HG03558 (cell line): ENCODE data around the gene CFAP126.
"Not testable (repeated sequence)": the region's sequence is repeated elsewhere in the genome, so short reads cannot be mapped to it uniquely, and the experiment has no call there.

Experiments used
- ATAC-seq: cut with Tn5 transposase; IDR thresholded peaks from one replicate; pipeline ENCODE4 v1.9.1; 2021; ENCODE audit warnings: moderate number of reproducible peaks; ENCODE audit not compliant: unreplicated experiment; ENCODE audit errors: extremely low read depth

CFAP126 gene

DNA sequence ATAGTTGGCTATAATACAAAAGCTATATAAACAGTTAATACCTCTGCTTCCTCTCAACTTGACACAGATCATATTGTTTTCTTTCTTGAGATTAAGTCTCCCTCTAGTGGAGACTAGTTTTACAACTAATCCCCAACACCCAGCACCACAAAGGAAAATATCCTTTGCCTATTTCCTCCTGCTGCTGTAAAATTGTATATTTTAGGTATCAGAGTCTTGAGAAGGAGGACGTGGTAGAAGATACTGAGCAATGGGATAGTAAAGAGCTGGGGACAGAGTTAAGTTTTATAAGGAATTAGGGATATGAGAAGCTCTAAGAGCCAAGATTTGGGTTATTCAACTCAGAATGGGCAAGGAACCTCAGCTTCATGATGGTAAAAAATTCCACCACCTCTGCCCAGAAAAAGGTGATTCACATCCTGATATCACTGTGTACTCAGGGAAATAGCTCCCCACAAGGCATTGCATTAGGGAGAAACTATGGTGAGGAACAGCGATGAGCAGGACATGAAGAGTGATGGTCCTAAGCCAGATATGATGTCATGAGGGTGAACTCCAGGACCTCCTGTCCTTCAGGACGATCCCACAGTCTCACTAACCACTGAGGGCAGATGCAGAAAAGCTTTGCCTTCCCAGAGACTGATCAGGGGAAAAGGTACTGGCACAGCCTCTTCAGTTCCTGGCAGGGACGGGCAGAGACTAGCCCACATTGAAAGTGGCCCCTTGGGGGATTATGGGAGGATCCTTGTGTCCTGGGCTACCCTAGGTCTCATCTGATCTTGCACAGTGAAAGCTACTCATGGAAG is 14.7 kb upstream of the CFAP126 start:
- no peak for ATAC-seq

GRCh38 chr1:161381707-161382106 is 14.0 kb upstream of the CFAP126 start:
- ATAC-seq, result no peak

DNA sequence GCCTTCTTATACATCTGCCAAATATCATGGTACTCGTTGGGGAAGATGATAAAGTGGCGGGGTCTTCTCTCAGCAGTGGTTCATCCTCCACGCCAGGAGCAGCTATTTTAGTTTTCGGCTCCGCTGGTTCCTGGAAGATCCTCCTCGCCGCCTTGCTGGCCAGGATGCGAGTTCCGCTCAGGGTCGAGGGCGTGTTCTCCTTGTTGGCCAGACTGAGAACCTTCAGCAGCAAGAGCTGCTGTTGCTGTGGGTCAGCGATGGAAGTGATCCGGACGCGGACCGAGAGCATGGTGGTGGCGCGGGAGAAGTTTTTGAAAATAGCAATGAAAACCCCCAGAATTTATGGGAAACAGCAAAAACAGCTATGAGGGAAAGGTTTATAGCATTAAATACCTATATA is 11.4 kb upstream of the CFAP126 start:
- ATAC-seq, result no peak

GRCh38 chr1:161378014-161378413 is 10.3 kb upstream of the CFAP126 start:
- ATAC-seq, result no peak

DNA sequence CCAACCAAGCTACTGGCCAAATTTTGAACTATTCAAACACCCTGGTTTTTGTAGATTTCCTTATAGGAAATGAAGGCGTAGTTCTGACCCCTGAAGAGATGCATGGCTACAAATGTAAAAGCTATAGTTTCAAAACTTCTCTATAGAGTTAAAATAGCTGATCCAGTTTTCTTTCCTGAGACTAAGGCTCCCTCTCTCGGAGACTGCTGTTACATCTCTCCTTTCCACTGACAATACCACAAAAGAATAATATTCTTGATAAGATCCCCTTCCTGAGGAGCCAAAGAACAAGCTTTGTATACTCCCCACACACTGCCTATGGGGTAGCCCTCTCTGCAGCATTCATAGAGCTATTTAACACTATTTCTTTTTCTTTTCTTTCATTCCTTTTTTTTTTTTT is 6.7 kb upstream of the CFAP126 start:
- ATAC-seq, result no peak

- no peak for ATAC-seq
Measured at GRCh38 chr1:161373442-161373841, 5.8 kb upstream of the CFAP126 start.

DNA sequence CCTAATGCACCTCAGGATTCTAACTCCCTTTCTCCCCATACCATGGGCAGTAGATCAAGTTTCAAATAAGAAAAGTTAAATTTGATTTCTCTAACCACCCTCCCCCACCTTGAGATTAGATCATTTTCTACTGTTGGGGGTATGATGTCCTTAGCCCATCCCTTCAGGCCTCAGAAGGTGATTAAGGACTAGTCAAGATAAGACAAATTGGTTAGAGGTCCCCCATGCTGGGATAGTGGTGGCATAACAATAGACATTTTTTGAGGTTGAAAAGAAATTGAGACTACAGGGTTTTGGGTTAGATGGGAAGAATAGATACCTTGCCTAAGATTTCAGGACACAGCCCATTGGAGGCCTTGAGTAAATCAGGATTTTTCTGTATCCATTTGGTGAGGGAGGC is 2.5 kb downstream of the CFAP126 start:
- ATAC-seq, result no peak

DNA sequence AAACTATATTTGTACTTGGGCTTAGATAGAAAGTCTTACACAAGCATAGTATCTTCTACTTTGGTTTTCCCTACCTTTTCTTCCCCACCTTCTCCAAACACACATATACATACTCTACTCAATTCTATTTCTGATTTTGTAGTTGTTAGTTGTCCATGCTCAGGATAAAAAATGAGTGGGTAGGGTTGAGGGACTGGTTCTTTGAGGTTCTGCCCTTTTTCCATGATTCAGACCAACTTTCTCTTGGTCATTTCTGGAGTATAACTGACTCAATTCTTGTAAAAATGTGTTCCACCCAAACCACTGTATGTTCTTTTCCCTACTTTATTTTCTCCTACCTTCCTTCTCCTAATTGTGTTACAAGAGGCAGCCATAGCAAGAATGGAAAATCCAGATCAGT is 3.3 kb downstream of the CFAP126 start:
- no peak for ATAC-seq

- no peak for ATAC-seq
Measured at GRCh38 chr1:161359291-161359690, 8.4 kb downstream of the CFAP126 start.

DNA sequence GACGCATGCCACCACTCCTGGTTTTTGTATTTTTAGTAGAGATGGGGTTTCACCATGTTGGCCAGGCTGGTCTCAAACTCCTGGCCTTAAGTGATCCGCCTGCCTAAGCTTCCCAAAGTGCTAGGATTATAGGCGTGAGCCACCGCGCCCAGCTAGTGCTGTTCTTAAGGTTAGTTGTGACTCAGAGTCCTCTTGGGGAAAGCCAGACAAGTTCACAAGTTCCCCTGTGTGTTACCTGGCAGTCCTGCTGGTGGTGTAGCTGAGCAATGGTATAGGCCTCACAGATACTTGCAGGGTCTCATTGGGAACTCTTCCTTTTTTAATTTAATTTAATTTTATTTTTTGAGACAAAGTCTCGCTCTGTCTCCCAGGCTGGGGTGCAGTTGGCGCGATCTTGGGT is 10.6 kb downstream of the CFAP126 start:
- no peak for ATAC-seq

GRCh38 chr1:161351482-161351881 is 16.2 kb downstream of the CFAP126 start:
- no peak for ATAC-seq

DNA sequence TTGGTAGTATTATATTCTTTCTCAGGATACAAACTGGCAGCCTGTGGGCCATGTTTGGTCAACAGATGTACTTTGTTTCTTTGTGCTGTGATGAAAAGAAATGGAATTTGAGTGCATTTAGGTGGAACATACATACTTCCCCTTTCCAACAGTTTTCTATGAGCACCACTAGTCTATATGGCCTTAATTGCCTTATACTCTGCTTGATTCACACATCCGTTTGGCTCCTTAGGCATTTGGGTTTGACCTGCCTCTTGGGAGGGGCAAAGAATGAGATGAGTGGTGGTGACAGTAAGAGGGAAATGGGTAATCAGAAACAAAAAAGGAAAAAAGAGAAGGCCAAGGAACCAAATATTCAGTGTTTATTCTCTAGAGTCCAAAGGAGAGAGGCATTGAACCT is 17.0 kb downstream of the CFAP126 start:
- no peak for ATAC-seq

- ATAC-seq, result no peak
Measured at GRCh38 chr1:161342821-161343220, 24.9 kb downstream of the CFAP126 start.

GRCh38 chr1:161342177-161342576 is 25.5 kb downstream of the CFAP126 start:
- no peak for ATAC-seq

DNA sequence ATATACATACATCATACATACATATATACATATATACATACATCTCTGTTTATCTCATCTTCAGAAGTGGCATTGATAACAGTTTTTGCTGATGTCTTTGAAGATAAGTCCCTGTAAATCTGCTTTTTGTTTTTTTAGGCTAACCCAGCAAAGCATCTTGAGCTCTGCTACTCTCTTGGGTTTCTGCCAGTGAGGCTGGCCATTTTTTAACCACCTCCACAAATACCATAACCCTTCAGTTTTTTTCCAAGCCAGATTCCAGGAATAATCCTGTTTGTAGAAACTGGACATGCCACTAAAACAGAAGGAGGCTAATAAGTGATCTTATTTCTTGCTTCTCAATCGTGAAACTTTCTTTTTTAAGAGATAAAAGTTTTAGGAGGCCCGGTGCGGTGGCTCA is 31.9 kb downstream of the CFAP126 start:
- ATAC-seq, result no peak

- ATAC-seq, result no peak
Measured at GRCh38 chr1:161333166-161333565, 34.5 kb downstream of the CFAP126 start.

GRCh38 chr1:161330346-161330745 is 37.3 kb downstream of the CFAP126 start:
- no peak for ATAC-seq

GRCh38 chr1:161324020-161324419 is 43.7 kb downstream of the CFAP126 start:
- ATAC-seq, result no peak

- not testable (repeated sequence) for ATAC-seq
Measured at GRCh38 chr1:161315841-161316674, 51.6 kb downstream of the CFAP126 start.
